Liver (tissue), 9 donors: ENCODE results near the gene MMD2. TPM values are rescaled to one million over a fixed set of nuclear protein-coding genes. Genes with fewer than 3 reads are reported as not detected.

ENCODE experiments used
- DNase-seq: peaks from one replicate; pipeline ENCODE4 v3.0.0-alpha.2; 2017; ENCODE audit warnings: low spot score
- H3K27ac ChIP-seq, 2 donors: one replicate each; pipeline ENCODE4 v1.7.0; 2013; ENCODE audit warnings: inconsistent platforms in 2 of 2, low read length in 2 of 2, control low read depth in 1 of 2, low read depth in 1 of 2, mild to moderate bottlenecking in 1 of 2
- H3K27me3 ChIP-seq, 4 donors: one replicate each; pipeline versions ENCODE4 v1.6.1 to v1.7.0; 2013; ENCODE audit warnings: low read length in 3 of 4, inconsistent platforms in 1 of 4, mild to moderate bottlenecking in 1 of 4, moderate library complexity in 1 of 4; ENCODE audit not compliant: control insufficient read depth in 4 of 4, insufficient read depth in 4 of 4
- H3K36me3 ChIP-seq, 4 donors: one replicate each; pipeline versions ENCODE4 v1.6.1 to v1.7.0; 2013; ENCODE audit warnings: low read length in 3 of 4, mild to moderate bottlenecking in 3 of 4, low read depth in 1 of 4, moderate library complexity in 1 of 4; ENCODE audit not compliant: control insufficient read depth in 4 of 4, insufficient read depth in 3 of 4
- H3K4me1 ChIP-seq, 4 donors: one replicate each; pipeline versions ENCODE4 v1.6.1 to v1.7.0; 2013; ENCODE audit warnings: low read length in 3 of 4, mild to moderate bottlenecking in 3 of 4, moderate library complexity in 1 of 4; ENCODE audit not compliant: control insufficient read depth in 4 of 4, insufficient read depth in 4 of 4
- H3K4me3 ChIP-seq, 3 donors: one replicate each; pipeline versions ENCODE4 v1.6.1 to v1.7.0; 2013; ENCODE audit warnings: low read length in 3 of 3, control low read depth in 1 of 3, low read depth in 1 of 3, mild to moderate bottlenecking in 1 of 3
- H3K9ac ChIP-seq, 2 donors: one replicate each; pipeline ENCODE4 v1.7.0; 2013; ENCODE audit warnings: low read length in 2 of 2, mild to moderate bottlenecking in 2 of 2, moderate library complexity in 2 of 2, control low read depth in 1 of 2, low read depth in 1 of 2
- H3K9me3 ChIP-seq, 4 donors: one replicate each; pipeline versions ENCODE4 v1.6.1 to v1.7.0; 2013; ENCODE audit warnings: low read length in 3 of 4; ENCODE audit not compliant: control insufficient read depth in 4 of 4
- ATF3 ChIP-seq: IDR thresholded peaks from 2 replicates; pipeline ENCODE4 v1.6.1; 2016; ENCODE audit warnings: antibody characterized with exemption
- EGR1 ChIP-seq, 2 donors: IDR thresholded peaks; 2 replicates each; pipeline ENCODE4 v1.6.1; 2016 to 2018; ENCODE audit warnings: antibody characterized with exemption in 2 of 2, low read depth in 2 of 2
- FOXA1 ChIP-seq: IDR thresholded peaks from 2 replicates; pipeline ENCODE4 v1.6.1; 2016; ENCODE audit warnings: antibody characterized with exemption
- FOXA2 ChIP-seq: IDR thresholded peaks from 2 replicates; pipeline ENCODE4 v1.6.1; 2016; ENCODE audit warnings: antibody characterized with exemption
- GABPA ChIP-seq, 2 donors: IDR thresholded peaks in 1 of 2; conservative IDR thresholded peaks in 1 of 2; 2 replicates each; pipeline ENCODE4 v1.6.1; 2016; ENCODE audit warnings: antibody characterized with exemption in 2 of 2, mild to moderate bottlenecking in 1 of 2, moderate library complexity in 1 of 2
- HNF4A ChIP-seq, 2 donors: conservative IDR thresholded peaks; 2 replicates each; pipeline ENCODE4 v1.6.1; 2016; ENCODE audit warnings: antibody characterized with exemption in 2 of 2, mild to moderate bottlenecking in 2 of 2
- JUND ChIP-seq, 2 donors: IDR thresholded peaks; 2 replicates each; pipeline ENCODE4 v1.6.1; 2016; ENCODE audit warnings: antibody characterized with exemption in 2 of 2
- RAD21 ChIP-seq, 2 donors: IDR thresholded peaks; 2 replicates each; pipeline ENCODE4 v1.6.1; 2016; ENCODE audit warnings: antibody characterized with exemption in 2 of 2, mild to moderate bottlenecking in 2 of 2
- SP1 ChIP-seq: IDR thresholded peaks from 2 replicates; pipeline ENCODE4 v1.6.1; 2018; ENCODE audit warnings: antibody characterized with exemption, mild to moderate bottlenecking
- TAF1 ChIP-seq: conservative IDR thresholded peaks from 2 replicates; pipeline ENCODE4 v1.6.1; 2016; ENCODE audit warnings: antibody characterized with exemption, mild to moderate bottlenecking
- YY1 ChIP-seq: IDR thresholded peaks from 2 replicates; pipeline ENCODE4 v1.6.1; 2016; ENCODE audit warnings: antibody characterized with exemption, mild to moderate bottlenecking
- WGBS: extraction: QIAGEN DNeasy Blood & Tissue Kit; methylation state at CpG from one replicate; pipeline ENCODE4 v1.1.7; 2013; 5-methylcytosine and 5-hydroxymethylcytosine counted together
- polyA plus RNA-seq, 2 donors: library from polyadenylated mRNA; stranded (reverse) in 1 of 2; unstranded in 1 of 2; fragments of 200-250 nt in 1 of 2; fragments of >200 nt in 1 of 2; fragmentation: Nextera tagmentation in 1 of 2; extraction: Ambion mirVana in 1 of 2; gene quantifications; one replicate each; pipeline versions ENCODE4 v1.2.1 to v1.2.3, GENCODE V29; 2013 to 2015
- total RNA-seq, 2 donors: library from RNA; depleted of rRNA; stranded (reverse); fragments of >200 nt; gene quantifications; one replicate each; pipeline ENCODE4 v1.2.3, GENCODE V29; 2014
- TF ChIP-seq, protein P1 (sequence below): IDR thresholded peaks from 2 replicates; pipeline ENCODE4 v1.6.1; 2016; ENCODE audit warnings: antibody characterized with exemption, mild to moderate bottlenecking
- TF ChIP-seq, protein P2 (sequence below): fragments of 150-350 bp; IDR thresholded peaks from 2 replicates; pipeline ENCODE4 v1.5.1; 2017; ENCODE audit warnings: improper control_type of control experiment, low read depth, low read length; ENCODE audit not compliant: missing input control
- TF ChIP-seq, protein P3 (sequence below): IDR thresholded peaks from 2 replicates; pipeline ENCODE4 v1.6.1; 2016; ENCODE audit warnings: antibody characterized with exemption
- donor health status: healthy.
- donor health status: healthy.
- donor health status: healthy.
- donor health status: healthy.
- donor health status: healthy.

MMD2 gene
- total and polyA plus RNA-seq, 4 donors, result not detected

- TF ChIP-seq, protein P1, sequence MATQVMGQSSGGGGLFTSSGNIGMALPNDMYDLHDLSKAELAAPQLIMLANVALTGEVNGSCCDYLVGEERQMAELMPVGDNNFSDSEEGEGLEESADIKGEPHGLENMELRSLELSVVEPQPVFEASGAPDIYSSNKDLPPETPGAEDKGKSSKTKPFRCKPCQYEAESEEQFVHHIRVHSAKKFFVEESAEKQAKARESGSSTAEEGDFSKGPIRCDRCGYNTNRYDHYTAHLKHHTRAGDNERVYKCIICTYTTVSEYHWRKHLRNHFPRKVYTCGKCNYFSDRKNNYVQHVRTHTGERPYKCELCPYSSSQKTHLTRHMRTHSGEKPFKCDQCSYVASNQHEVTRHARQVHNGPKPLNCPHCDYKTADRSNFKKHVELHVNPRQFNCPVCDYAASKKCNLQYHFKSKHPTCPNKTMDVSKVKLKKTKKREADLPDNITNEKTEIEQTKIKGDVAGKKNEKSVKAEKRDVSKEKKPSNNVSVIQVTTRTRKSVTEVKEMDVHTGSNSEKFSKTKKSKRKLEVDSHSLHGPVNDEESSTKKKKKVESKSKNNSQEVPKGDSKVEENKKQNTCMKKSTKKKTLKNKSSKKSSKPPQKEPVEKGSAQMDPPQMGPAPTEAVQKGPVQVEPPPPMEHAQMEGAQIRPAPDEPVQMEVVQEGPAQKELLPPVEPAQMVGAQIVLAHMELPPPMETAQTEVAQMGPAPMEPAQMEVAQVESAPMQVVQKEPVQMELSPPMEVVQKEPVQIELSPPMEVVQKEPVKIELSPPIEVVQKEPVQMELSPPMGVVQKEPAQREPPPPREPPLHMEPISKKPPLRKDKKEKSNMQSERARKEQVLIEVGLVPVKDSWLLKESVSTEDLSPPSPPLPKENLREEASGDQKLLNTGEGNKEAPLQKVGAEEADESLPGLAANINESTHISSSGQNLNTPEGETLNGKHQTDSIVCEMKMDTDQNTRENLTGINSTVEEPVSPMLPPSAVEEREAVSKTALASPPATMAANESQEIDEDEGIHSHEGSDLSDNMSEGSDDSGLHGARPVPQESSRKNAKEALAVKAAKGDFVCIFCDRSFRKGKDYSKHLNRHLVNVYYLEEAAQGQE, result no peak
- no peak for TF ChIP-seq JUND (IDR thresholded peaks at IDR 0.05)
Observed at GRCh38 chr7:4939971-4940728, 18.8 kb downstream of the MMD2 start (continued).

DNA sequence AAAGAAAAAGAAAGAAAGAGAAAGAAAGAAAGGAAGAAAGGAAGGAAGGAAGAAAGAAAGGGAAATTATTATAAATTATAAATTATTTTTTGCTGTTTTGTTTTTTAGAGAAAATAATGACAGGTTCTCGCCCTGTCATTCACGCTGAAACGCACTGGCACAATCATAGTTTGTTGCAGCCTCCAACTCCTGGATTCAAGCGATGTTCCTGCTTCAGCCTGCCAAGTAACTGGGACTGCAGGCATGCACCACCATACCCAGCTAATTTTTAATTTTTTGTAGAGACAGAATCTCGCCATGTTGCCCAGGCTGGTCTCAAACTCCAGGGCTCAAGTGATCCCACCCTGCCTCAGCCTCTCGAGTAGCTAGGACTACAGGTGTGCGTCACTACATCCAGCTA lies 21.6 kb downstream of the MMD2 start:
- Histone ChIP-seq H3K9ac (no peak overlapping the region), H3K27me3 (no peaks in the 10 kb centered on the region), H3K4me1 (no peaks in the 10 kb centered on the region), H3K4me3 (no peak overlapping the region), H3K36me3 (no peaks in the 10 kb centered on the region), H3K27ac (no peak overlapping the region), H3K9me3 (no peaks in the 10 kb centered on the region)
- WGBS, result 87% methylated on average over 7 of the region's 7 CpGs
- DNase-seq, result no peak
- TF ChIP-seq FOXA1, result no peak
- TF ChIP-seq HNF4A (conservative IDR thresholded peaks at IDR 0.05), result no peak
- no peak for TF ChIP-seq GABPA (IDR thresholded peaks at IDR 0.05 in 1 of 2, conservative IDR thresholded peaks at IDR 0.05 in 1 of 2)
- no peak for TF ChIP-seq FOXA2
- TF ChIP-seq SP1, result no peak
- TF ChIP-seq TAF1, result no peak
- no peak for TF ChIP-seq YY1
- TF ChIP-seq EGR1 (IDR thresholded peaks at IDR 0.05; ENCODE audit: low read depth in 2 of 2), result no peak
- TF ChIP-seq ATF3, result no peak
- TF ChIP-seq RAD21 (IDR thresholded peaks at IDR 0.05), result no peak
- TF ChIP-seq, protein P2, sequence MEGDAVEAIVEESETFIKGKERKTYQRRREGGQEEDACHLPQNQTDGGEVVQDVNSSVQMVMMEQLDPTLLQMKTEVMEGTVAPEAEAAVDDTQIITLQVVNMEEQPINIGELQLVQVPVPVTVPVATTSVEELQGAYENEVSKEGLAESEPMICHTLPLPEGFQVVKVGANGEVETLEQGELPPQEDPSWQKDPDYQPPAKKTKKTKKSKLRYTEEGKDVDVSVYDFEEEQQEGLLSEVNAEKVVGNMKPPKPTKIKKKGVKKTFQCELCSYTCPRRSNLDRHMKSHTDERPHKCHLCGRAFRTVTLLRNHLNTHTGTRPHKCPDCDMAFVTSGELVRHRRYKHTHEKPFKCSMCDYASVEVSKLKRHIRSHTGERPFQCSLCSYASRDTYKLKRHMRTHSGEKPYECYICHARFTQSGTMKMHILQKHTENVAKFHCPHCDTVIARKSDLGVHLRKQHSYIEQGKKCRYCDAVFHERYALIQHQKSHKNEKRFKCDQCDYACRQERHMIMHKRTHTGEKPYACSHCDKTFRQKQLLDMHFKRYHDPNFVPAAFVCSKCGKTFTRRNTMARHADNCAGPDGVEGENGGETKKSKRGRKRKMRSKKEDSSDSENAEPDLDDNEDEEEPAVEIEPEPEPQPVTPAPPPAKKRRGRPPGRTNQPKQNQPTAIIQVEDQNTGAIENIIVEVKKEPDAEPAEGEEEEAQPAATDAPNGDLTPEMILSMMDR, result no peak
- TF ChIP-seq, protein P3, sequence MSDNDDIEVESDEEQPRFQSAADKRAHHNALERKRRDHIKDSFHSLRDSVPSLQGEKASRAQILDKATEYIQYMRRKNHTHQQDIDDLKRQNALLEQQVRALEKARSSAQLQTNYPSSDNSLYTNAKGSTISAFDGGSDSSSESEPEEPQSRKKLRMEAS, result no peak
- TF ChIP-seq, protein P1, result no peak
